CD4-positive, alpha-beta T cell treated with Interleukin-21 for 1 hour (primary cell): ENCODE results near the gene RIN3.
"Not testable (repeated sequence)": the region's sequence is repeated elsewhere in the genome, so short reads cannot be mapped to it uniquely, and the experiment has no call there.

Experiments used
- DNase-seq: peaks from one replicate; pipeline ENCODE4 v3.0.0-alpha.2; 2020

The RIN3 gene

GRCh38 chr14:92531106-92531873 lies 17.7 kb downstream of the RIN3 start:
- DNase-seq: peak; percentile 86

GRCh38 chr14:92532490-92533163 lies 19.0 kb downstream of the RIN3 start:
- DNase-seq: no peak

GRCh38 chr14:92534932-92535643 lies 21.5 kb downstream of the RIN3 start:
- peak; percentile 47 for DNase-seq

- DNase-seq: not testable (repeated sequence)
Observed at GRCh38 chr14:92536231-92536630, 22.6 kb downstream of the RIN3 start.

- DNase-seq: no peak
Observed at GRCh38 chr14:92538412-92538985, 24.9 kb downstream of the RIN3 start.

GRCh38 chr14:92539419-92539818 lies 25.8 kb downstream of the RIN3 start:
- DNase-seq: no peak

GRCh38 chr14:92539875-92540274 lies 26.3 kb downstream of the RIN3 start:
- DNase-seq: no peak

- DNase-seq: no peak
Observed at GRCh38 chr14:92540472-92541048, 27.0 kb downstream of the RIN3 start.

GRCh38 chr14:92542766-92543554 lies 29.4 kb downstream of the RIN3 start:
- DNase-seq: no peak

GRCh38 chr14:92544051-92544720 lies 30.6 kb downstream of the RIN3 start:
- no peak for DNase-seq

- no peak for DNase-seq
Observed at GRCh38 chr14:92546347-92547053, 32.9 kb downstream of the RIN3 start.

- DNase-seq: no peak
Observed at GRCh38 chr14:92549105-92549858, 35.7 kb downstream of the RIN3 start.

GRCh38 chr14:92549859-92550230 lies 36.3 kb downstream of the RIN3 start:
- DNase-seq: peak; percentile 31

GRCh38 chr14:92551044-92551841 lies 37.7 kb downstream of the RIN3 start:
- DNase-seq: peak; percentile 60

- DNase-seq: no peak
Observed at GRCh38 chr14:92552066-92552465, 38.5 kb downstream of the RIN3 start.

- no peak for DNase-seq
Observed at GRCh38 chr14:92553438-92553837, 39.9 kb downstream of the RIN3 start.

GRCh38 chr14:92555465-92556111 lies 42.0 kb downstream of the RIN3 start:
- DNase-seq: no peak

GRCh38 chr14:92556255-92556741 lies 42.7 kb downstream of the RIN3 start:
- no peak for DNase-seq
